ENCODE results near the gene SH3RF1. TPM values are rescaled to one million over a fixed set of nuclear protein-coding genes. Genes with fewer than 3 reads are reported as not detected.
"Not testable (repeated sequence)": the region's sequence is repeated elsewhere in the genome, so short reads cannot be mapped to it uniquely, and the experiment has no call there.

The SH3RF1 gene
- total RNA-seq, 1 donor from 2014 or later, result 21.6 TPM

GRCh38 chr4:169201222-169202144 lies 69.3 kb downstream of the SH3RF1 start:
- no peak for DNase-seq (ENCODE audit: extremely low spot score, unreplicated experiment)
- peak overlapping the region; percentile 36 for H3K27ac Mint-ChIP-seq
- H3K4me3 Mint-ChIP-seq, result peak overlapping the region; percentile 29
- no peaks in the 10 kb centered on the region for H3K27me3 Mint-ChIP-seq
- peaks cover under 1% of the 10 kb centered on the region for H3K36me3 Mint-ChIP-seq
- peaks cover 2% of the 10 kb centered on the region for H3K9me3 Mint-ChIP-seq
- H3K4me1 Mint-ChIP-seq (ENCODE audit: unreplicated experiment), result peaks cover 48% of the 10 kb centered on the region
- TF ChIP-seq CTCF (conservative IDR thresholded peaks at IDR 0.05), result no peak

- no peak for TF ChIP-seq CTCF (conservative IDR thresholded peaks at IDR 0.05)
- Mint-ChIP-seq H3K4me1 (ENCODE audit: unreplicated experiment) (peaks cover 43% of the 10 kb centered on the region), H3K9me3 (peaks cover 7% of the 10 kb centered on the region), H3K27ac (no peak overlapping the region), H3K4me3 (no peak overlapping the region), H3K36me3 (peaks cover 5% of the 10 kb centered on the region), H3K27me3 (no peaks in the 10 kb centered on the region)
- DNase-seq (ENCODE audit: extremely low spot score, unreplicated experiment), result no peak
Measured at GRCh38 chr4:169200361-169201030, 70.3 kb downstream of the SH3RF1 start.

- peaks cover 7% of the 10 kb centered on the region for H3K9me3 Mint-ChIP-seq
- H3K4me1 Mint-ChIP-seq (ENCODE audit: unreplicated experiment), result peaks cover 34% of the 10 kb centered on the region
- H3K36me3 Mint-ChIP-seq, result peaks cover 10% of the 10 kb centered on the region
- H3K4me3 Mint-ChIP-seq, result no peak overlapping the region
- TF ChIP-seq CTCF (conservative IDR thresholded peaks at IDR 0.05), result no peak
- H3K27ac Mint-ChIP-seq, result no peak overlapping the region
- H3K27me3 Mint-ChIP-seq, result no peaks in the 10 kb centered on the region
- no peak for DNase-seq (ENCODE audit: extremely low spot score, unreplicated experiment)
Measured at GRCh38 chr4:169199184-169199583, 71.6 kb downstream of the SH3RF1 start.

GRCh38 chr4:169198167-169198566 lies 72.6 kb downstream of the SH3RF1 start:
- Mint-ChIP-seq H3K4me1 (ENCODE audit: unreplicated experiment) (peaks cover 27% of the 10 kb centered on the region), H3K4me3 (no peak overlapping the region), H3K9me3 (peaks cover 7% of the 10 kb centered on the region), H3K36me3 (peaks cover 10% of the 10 kb centered on the region), H3K27me3 (no peaks in the 10 kb centered on the region), H3K27ac (no peak overlapping the region)
- DNase-seq (ENCODE audit: extremely low spot score, unreplicated experiment), result no peak
- no peak for TF ChIP-seq CTCF (conservative IDR thresholded peaks at IDR 0.05)

- H3K4me1 Mint-ChIP-seq (ENCODE audit: unreplicated experiment), result peaks cover 26% of the 10 kb centered on the region
- DNase-seq (ENCODE audit: extremely low spot score, unreplicated experiment); H3K9me3 Mint-ChIP-seq; H3K27ac Mint-ChIP-seq; H3K4me3 Mint-ChIP-seq; H3K27me3 Mint-ChIP-seq; H3K36me3 Mint-ChIP-seq: not testable (repeated sequence)
Measured at GRCh38 chr4:169197206-169197605, 73.5 kb downstream of the SH3RF1 start.

GRCh38 chr4:169195032-169195431 lies 75.7 kb downstream of the SH3RF1 start:
- DNase-seq (ENCODE audit: extremely low spot score, unreplicated experiment), result no peak
- Mint-ChIP-seq H3K36me3 (peaks cover 10% of the 10 kb centered on the region), H3K9me3 (peaks cover 7% of the 10 kb centered on the region), H3K27me3 (no peaks in the 10 kb centered on the region), H3K4me1 (ENCODE audit: unreplicated experiment) (peaks cover 8% of the 10 kb centered on the region), H3K27ac (no peak overlapping the region), H3K4me3 (no peak overlapping the region)
- TF ChIP-seq CTCF (conservative IDR thresholded peaks at IDR 0.05), result no peak

- Mint-ChIP-seq H3K4me3 (peak overlapping the region; percentile 1), H3K27ac (peak overlapping the region; percentile 36), H3K4me1 (ENCODE audit: unreplicated experiment) (peaks cover 12% of the 10 kb centered on the region)
- not testable (repeated sequence) for H3K9me3 Mint-ChIP-seq; H3K27me3 Mint-ChIP-seq; H3K36me3 Mint-ChIP-seq; DNase-seq (ENCODE audit: extremely low spot score, unreplicated experiment)
Measured at GRCh38 chr4:169189968-169190367, 80.8 kb downstream of the SH3RF1 start.

All from type B pancreatic cell (in vitro differentiated cells).